Placental pericyte (primary cell): ENCODE results near the gene USP11. TPM values are rescaled to one million over a fixed set of nuclear protein-coding genes. Genes with fewer than 3 reads are reported as not detected.

ENCODE experiments used
- small RNA-seq: library from RNA; depleted of rRNA; stranded (forward); fragments of <200 nt; gene quantifications from one replicate; pipeline ENCODE3, GENCODE V24; 2012; ENCODE audit warnings: low replicate concordance
- total RNA-seq: library from RNA; depleted of rRNA; stranded (reverse); fragments of >200 nt; gene quantifications from 2 replicates; pipeline ENCODE4 v1.2.3, GENCODE V29; 2012

Gene USP11
- 47.7 and 65.2 TPM in 2 replicates for total RNA-seq

DNA sequence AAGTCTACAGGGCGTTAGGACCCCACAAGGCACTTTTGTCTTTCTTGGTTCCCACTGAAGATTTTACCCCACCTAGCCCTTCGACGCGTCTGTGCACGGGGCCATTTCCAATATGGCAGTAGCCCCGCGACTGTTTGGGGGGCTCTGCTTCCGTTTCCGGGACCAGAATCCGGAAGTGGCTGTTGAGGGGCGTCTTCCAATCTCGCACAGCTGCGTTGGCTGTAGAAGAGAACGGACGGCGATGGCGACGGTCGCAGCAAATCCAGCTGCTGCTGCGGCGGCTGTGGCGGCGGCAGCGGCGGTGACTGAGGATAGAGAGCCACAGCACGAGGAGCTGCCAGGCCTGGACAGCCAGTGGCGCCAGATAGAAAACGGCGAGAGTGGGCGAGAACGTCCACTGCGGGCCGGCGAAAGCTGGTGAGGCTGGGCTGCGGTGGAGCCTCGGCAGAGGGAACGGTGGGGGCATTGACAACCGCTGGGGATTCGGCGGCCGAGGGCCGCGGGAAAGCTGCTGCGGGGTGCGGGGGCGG, at the start of gene USP11:
Gene USP11 (plus strand): TSS at position 207 of the 530 bp plus-strand sequence. CDS start 35 bp downstream, at position 242.

DNA sequence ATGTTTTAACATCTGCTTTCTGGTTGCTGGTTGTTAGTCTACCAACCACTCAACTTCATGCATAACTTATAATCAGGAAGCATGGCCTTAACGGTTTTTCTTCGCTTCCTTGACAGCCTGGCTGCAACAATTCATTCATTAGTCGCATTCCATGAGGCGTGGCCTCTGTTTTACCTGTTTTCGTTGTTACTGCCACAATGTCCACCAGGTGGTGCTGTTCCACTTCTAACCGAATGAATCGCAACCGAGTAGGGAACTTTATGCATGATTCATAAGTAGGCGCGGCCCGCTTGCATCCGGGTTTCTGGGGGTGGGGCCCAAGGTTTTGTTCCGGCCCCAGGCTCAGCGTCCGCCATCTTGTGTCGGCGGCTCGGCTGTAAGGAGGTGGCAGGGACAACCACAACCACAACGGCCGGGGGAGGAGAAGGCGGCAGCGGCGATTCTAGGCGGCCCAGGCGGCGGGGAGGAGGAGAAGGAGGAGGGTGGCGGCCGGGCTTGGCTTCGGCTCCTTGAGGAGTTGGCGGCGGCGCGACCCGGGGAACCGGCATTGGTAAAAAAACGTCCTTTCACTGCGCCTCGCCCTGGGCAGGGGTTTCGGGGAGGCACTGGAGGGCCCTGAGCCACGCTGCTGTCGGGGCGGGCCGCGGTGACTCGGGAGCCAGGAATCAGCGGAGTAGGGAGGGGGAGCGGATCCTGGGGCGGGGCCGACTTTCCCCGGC, 39.2 kb upstream of the USP11 start, which contains the start of gene UBA1:
Gene UBA1 (plus strand): TSS at position 355 of the 719 bp plus-strand sequence. CDS start 4,974 bp downstream, outside the sequence.

DNA sequence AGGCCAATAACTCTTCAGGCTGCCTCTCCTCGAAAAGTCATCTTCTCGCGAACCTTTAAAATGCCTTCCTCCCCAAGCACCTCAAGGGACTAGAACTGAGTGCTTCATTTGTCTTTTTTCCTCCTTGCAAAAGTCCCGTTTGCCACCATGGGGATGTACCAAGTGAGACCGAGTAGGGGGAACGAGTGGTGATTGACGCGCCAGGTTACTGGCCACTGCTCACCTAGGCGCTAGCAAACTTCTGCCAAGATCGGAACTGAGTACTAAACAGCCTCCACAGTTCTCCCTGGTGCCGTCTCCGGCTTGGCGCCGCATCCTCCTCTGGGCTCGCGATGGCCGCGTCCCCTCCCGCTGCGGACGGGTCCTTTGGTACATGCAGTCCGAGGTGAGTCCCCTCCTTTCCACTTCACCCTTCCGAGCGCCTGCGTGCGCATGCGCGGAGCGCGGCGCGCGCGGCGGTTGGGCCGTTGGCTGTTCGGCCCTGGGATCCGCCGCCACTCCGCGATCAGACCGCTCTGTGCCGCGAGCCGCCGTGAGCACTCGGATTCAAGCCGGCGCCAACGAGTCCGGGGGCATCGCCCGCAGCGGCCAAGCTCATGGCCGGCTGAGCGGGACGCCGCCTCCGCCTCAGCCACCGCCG, 14.4 kb upstream of the USP11 start, which contains the start of gene CDK16:
Gene CDK16 (plus strand): TSS at position 402 of the 640 bp plus-strand sequence. CDS start 4,877 bp downstream, outside the sequence.

Small RNA genes lying within 50 kb of the gene (small RNA-seq; reads per million reads assigned to genes)
- gene RN7SL785P, result not detected

Other genes starting within 250 kb of the USP11 start
- gene RGN, start 154.6 kb upstream of the USP11 start, total RNA-seq, result 1.1 TPM in 1 of 2 replicates, not detected in the other
- gene NDUFB11, start 88.3 kb upstream of the USP11 start, total RNA-seq, result 42.8 and 78.1 TPM in 2 replicates
- 44.0 and 69.6 TPM in 2 replicates for gene RBM10, start 87.8 kb upstream of the USP11 start, total RNA-seq
- gene UBA1, start 39.2 kb upstream of the USP11 start, total RNA-seq, result 203 and 230 TPM in 2 replicates
- gene CDK16, start 14.3 kb upstream of the USP11 start, total RNA-seq, result 127 and 143 TPM in 2 replicates
- gene ZNF157, start 137.6 kb downstream of the USP11 start, total RNA-seq, result under 0.01 TPM in 1 of 2 replicates, not detected in the other